ENCODE data around the gene MSRB3.
"Not testable (repeated sequence)": the region's sequence is repeated elsewhere in the genome, so short reads cannot be mapped to it uniquely, and the experiment has no call there.

The MSRB3 gene

DNA sequence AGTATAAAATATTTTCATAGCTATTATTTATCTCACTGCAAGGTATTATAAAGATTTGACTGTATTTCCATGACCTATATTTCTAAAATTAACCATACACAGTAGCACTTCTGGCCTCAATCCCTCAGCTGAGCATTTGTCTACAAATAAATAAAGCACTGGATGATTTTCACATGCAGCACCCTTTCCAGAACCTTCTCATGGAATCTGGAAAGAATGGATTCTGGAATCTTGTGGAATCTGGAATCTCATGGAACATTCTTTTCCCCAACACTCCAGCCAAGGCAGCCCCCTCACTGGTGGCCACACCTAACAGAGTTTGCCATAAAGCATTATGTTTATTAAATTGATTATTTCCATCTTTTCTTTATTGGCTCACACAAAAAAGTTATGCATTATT lies 199.2 kb downstream of the MSRB3 start:
- Histone ChIP-seq H3K9ac (ENCODE audit: low read depth, low read length) (no peak overlapping the region), H3K36me3 (ENCODE audit: insufficient read depth, low read length) (no peaks in the 10 kb centered on the region), H3K4me1 (ENCODE audit: insufficient read depth, low read length) (no peaks in the 10 kb centered on the region), H3K9me3 (ENCODE audit: control insufficient read depth, insufficient read depth, low read length) (peaks cover 2% of the 10 kb centered on the region)

DNA sequence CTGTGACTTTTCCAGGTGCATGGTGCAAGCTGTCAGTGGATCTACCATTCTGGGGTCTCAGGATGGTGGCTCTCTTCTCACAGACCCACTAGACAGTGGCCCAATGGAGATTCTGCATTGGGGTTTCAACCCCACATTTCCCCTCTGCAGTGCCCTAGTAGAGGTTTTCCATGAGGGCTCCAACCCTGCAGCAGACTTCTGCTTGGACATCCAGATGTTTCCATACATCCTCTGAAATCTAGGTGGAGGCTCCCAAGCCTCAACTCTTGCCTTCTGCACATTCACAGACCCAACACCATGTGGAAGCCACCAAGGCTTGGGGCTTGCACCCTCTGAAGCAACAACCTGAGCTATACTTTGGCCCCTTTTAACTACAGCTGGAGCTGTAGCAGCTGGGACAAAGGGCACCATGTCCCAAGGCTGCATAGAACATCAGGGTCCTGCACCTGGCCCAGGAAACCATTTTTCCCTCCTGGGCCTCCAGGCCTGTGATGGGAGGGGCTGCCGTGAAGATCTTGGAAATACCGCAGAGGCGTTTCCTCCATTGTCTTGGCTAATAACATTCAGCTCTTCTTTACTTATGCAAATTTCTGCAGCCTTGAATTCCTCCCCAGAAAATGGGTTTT lies 205.5 kb downstream of the MSRB3 start:
- H3K9me3 ChIP-seq (ENCODE audit: control insufficient read depth, insufficient read depth, low read length): peaks cover 11% of the 10 kb centered on the region
- not testable (repeated sequence) for H3K36me3 ChIP-seq (ENCODE audit: insufficient read depth, low read length); H3K9ac ChIP-seq (ENCODE audit: low read depth, low read length); H3K4me1 ChIP-seq (ENCODE audit: insufficient read depth, low read length)

DNA sequence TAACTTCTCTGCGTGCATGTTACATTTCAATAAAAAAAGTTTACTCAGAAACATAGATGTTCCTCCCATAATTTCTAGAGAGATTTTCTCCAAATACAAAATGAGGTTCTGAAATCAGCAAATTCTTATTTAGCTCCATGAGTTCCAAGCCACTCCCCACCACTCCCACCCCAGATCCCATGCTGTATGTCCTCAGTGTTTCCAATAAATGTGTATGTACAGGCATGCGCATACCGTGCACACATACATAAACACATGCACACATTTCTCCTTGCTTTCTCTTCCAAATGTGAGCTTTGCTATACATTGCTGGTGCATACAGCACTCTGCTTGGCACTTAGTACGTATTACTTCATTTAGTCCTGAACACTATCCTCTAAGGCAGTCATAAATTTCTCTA lies 209.7 kb downstream of the MSRB3 start:
- Histone ChIP-seq H3K9me3 (ENCODE audit: control insufficient read depth, insufficient read depth, low read length) (peaks cover 5% of the 10 kb centered on the region), H3K36me3 (ENCODE audit: insufficient read depth, low read length) (no peaks in the 10 kb centered on the region), H3K9ac (ENCODE audit: low read depth, low read length) (no peak overlapping the region), H3K4me1 (ENCODE audit: insufficient read depth, low read length) (no peaks in the 10 kb centered on the region)

DNA sequence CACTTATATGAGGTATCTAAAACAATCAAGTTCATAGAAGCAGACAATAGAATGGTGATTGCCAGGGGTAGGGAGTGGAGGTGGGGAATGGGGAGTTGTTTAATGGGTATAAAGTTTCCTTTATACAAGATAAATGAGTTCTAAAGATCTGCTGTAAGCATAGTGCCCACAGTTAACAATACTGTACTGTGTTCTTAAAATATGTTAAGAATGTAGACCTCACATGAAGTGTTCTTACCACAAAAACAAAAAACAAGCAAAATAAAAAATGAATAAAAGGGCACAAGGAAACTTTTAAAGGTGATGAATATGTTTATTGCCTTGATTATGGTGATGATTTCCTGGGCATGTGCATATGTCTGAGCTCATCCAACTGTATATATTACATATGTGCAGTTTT lies 211.8 kb downstream of the MSRB3 start:
- no peaks in the 10 kb centered on the region for H3K36me3 ChIP-seq (ENCODE audit: insufficient read depth, low read length)
- no peak overlapping the region for H3K9ac ChIP-seq (ENCODE audit: low read depth, low read length)
- peaks cover 10% of the 10 kb centered on the region for H3K4me1 ChIP-seq (ENCODE audit: insufficient read depth, low read length)
- no peaks in the 10 kb centered on the region; the same call in none of the 2 replicates for H3K9me3 ChIP-seq (ENCODE audit: control insufficient read depth, insufficient read depth, low read length)

DNA sequence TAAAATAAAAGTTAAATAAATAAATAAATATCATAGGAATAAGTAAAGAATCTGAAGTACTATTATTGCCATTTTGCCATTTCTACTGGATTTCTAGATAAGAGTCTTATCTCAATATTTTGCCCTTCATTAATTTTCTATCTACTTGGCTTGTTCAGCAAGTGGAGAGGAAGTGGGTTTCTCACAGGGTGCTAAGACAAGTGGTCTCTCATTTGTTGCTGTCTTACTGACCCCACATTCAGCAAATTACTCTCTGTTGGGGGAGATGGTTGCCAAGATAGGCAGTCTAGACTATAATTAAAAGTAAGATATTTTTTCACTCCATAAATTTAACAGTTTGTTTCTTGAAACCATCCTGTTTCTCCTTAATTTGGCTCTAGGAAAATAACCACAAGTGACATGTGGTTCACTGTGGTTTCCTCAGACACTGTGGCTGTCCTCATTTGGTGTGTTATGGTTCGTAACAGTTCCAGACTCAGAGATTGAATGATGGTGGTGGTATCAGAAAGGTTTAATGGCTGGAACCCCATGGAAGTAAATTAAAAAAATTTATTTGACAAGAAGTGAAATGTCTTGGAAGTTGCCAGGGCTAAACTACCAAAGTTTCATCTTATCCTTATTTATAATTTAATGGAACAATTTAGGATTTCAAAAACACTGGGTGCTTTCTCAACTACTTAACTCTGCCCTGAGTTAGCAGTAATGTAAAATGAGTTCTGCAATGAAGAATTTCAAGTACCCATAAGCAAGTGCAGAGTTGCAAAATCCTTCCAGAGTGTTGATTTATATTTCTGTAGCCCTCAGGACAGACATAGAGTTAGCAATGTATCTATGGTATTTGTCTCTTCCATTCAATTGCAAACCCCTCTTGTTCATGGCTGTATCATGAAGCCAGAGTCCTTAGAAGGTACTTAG lies 214.8 kb downstream of the MSRB3 start:
- Histone ChIP-seq H3K9ac (ENCODE audit: low read depth, low read length) (no peak overlapping the region), H3K9me3 (ENCODE audit: control insufficient read depth, insufficient read depth, low read length) (no peaks in the 10 kb centered on the region), H3K4me1 (ENCODE audit: insufficient read depth, low read length) (peaks cover 13% of the 10 kb centered on the region), H3K36me3 (ENCODE audit: insufficient read depth, low read length) (no peaks in the 10 kb centered on the region)

DNA sequence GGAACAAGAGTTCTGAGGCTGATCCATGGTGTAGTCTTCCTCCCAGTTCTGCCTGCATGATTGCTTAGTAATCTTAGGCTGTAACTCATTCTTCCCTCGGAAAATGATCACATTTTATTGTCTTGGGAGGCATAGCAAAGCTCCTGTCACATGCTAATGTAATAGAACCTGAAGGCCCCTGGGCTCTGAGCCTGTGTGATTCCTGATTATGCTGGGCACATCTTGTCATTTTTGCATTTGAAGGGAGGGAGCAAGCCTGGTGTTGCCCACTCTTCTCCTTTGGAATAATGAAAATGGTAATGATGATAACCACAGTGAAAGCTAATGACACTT lies 215.4 kb downstream of the MSRB3 start:
- H3K36me3 ChIP-seq (ENCODE audit: insufficient read depth, low read length): no peaks in the 10 kb centered on the region
- H3K4me1 ChIP-seq (ENCODE audit: insufficient read depth, low read length): peaks cover 13% of the 10 kb centered on the region
- H3K9me3 ChIP-seq (ENCODE audit: control insufficient read depth, insufficient read depth, low read length): no peaks in the 10 kb centered on the region
- H3K9ac ChIP-seq (ENCODE audit: low read depth, low read length): no peak overlapping the region

DNA sequence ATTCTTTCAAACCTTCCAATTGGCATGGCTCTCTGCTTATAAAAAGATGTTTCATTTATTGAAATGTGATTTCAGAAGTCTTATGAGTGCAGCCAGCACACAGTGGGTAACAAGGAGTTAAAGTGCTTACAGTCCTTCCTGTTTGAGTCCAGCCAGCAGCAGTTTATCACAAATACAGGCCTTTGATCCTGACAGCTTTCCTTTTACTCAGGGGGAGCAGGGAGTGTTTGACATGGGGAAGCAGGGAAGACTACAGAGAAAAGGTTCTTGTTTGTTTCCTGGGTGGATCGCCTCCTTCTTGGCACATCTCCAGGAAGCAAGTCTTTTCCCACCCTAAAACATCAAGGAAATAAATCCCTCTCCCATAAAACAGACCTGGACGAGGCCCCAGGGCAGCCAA lies 216.1 kb downstream of the MSRB3 start:
- H3K9me3 ChIP-seq (ENCODE audit: control insufficient read depth, insufficient read depth, low read length): no peaks in the 10 kb centered on the region
- peaks cover 13% of the 10 kb centered on the region for H3K4me1 ChIP-seq (ENCODE audit: insufficient read depth, low read length)
- H3K9ac ChIP-seq (ENCODE audit: low read depth, low read length): no peak overlapping the region
- H3K36me3 ChIP-seq (ENCODE audit: insufficient read depth, low read length): no peaks in the 10 kb centered on the region

DNA sequence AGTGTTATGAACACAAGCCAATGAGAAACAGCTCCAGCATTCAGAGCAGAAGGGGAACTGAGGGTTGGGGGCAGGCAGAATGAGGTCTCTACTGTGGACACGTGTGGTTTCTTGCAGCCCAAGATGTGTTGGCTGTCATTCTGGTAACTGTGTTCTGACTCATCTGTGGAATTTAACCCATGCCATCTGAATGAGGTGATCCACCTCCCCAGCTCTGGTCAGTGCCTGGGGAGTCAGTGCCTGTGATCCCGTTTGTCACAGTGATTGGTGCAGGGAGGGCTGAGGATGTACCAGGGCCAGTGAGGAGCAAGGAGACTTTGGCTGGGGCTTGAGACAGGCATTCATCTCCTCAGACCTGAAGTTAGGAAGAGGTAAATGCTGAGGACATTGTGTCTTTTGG lies 216.8 kb downstream of the MSRB3 start:
- Histone ChIP-seq H3K9ac (ENCODE audit: low read depth, low read length) (no peak overlapping the region), H3K36me3 (ENCODE audit: insufficient read depth, low read length) (no peaks in the 10 kb centered on the region), H3K9me3 (ENCODE audit: control insufficient read depth, insufficient read depth, low read length) (no peaks in the 10 kb centered on the region), H3K4me1 (ENCODE audit: insufficient read depth, low read length) (peaks cover 13% of the 10 kb centered on the region)

DNA sequence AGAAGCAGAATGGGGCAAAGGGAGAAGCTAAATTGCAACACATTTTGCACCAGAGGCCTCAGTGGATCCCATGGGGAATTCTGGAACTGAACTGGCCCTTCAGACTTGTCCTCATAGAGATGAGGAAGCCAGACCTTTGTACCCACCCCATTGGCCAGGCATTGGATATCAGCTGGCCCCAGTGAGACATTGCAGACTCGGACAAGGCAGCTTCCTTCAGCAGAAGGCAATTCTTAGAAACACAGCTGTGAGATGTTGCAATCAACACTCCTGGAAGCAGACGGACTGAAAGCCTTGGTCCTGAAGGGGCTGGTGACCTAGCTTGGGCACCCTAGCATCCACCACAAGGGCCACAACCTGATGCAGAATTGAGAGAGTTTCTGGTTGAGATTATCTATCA lies 218.1 kb downstream of the MSRB3 start:
- no peak overlapping the region for H3K9ac ChIP-seq (ENCODE audit: low read depth, low read length)
- peaks cover 13% of the 10 kb centered on the region for H3K4me1 ChIP-seq (ENCODE audit: insufficient read depth, low read length)
- H3K9me3 ChIP-seq (ENCODE audit: control insufficient read depth, insufficient read depth, low read length): no peaks in the 10 kb centered on the region
- H3K36me3 ChIP-seq (ENCODE audit: insufficient read depth, low read length): no peaks in the 10 kb centered on the region

DNA sequence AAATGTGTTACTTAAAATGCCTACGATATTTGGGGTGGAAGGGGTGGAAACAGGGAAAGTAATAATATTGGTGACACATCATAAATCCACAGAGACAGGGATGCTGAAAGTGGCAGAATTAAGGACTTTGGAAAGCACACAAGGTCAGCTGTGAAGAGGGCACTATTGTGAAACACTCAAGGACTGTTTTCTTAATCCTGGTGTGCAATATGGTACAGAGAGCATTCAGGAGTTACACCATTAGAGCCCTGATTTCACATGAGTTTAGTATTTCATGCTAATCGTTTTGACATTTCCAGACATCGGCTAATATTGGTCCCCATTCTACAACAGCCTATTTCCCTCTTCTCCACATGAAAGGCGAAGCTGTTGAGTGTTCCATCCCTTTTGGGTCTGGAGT lies 219.2 kb downstream of the MSRB3 start:
- no peak overlapping the region for H3K9ac ChIP-seq (ENCODE audit: low read depth, low read length)
- H3K36me3 ChIP-seq (ENCODE audit: insufficient read depth, low read length): no peaks in the 10 kb centered on the region
- no peaks in the 10 kb centered on the region for H3K9me3 ChIP-seq (ENCODE audit: control insufficient read depth, insufficient read depth, low read length)
- peaks cover 13% of the 10 kb centered on the region for H3K4me1 ChIP-seq (ENCODE audit: insufficient read depth, low read length)

DNA sequence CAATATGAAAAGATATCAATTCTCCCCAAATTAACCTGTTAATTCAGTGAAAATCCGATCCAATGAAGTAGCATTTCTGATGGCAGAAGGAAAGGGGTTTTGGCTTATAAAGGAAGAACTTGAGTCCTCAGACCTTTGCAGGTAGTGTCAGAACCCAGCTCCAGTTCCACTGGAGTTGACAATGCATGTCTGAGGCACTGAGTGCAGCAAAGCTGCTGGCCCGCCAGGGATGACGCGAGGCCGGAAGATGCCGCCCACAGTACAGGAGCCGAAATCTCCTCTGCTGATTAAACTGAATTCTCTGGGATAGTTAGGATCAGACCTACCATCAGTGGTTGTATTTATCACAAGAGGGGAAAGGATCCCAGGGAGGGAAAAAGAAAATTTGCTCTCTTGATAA lies 220.7 kb downstream of the MSRB3 start:
- H3K9me3 ChIP-seq (ENCODE audit: control insufficient read depth, insufficient read depth, low read length): no peaks in the 10 kb centered on the region
- H3K9ac ChIP-seq (ENCODE audit: low read depth, low read length): no peak overlapping the region
- H3K36me3 ChIP-seq (ENCODE audit: insufficient read depth, low read length): no peaks in the 10 kb centered on the region
- peaks cover 7% of the 10 kb centered on the region for H3K4me1 ChIP-seq (ENCODE audit: insufficient read depth, low read length)

DNA sequence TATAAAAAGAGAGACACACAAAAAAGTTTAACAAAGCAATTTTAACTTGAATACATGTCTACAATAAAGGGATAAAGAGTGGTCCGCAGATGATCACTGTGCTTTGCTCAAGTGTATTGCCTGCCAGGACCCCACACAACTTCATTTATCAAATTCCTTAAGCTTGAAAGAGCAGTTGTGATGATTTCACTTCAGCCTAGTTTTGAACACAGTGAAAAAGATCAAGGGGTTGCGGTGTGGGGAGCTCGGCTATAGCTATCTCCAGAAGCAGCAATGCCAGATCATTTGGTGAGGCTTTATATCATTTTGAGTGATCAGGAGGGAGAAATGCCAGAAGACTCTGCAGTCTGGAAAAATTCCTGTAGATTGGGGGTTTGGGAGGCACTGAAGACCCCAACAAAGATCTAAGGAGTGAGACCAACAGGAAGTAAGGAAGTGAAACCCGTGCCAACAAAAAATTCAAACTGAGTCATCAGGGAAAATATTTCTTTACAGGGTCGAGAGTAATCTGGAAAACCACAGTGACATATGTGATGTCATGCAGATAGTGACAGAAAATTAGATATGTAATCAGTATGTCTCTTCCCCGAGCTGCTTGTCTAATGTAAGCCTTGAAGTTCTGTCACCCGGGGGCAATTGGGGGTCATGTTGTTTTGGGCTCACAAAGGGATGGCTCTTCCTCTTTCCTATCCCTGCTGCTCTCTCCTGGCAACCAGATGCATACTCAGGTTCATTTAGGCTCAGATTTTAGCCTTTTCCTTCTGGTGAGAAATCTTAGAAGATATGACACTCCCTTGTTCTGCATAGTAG lies 221.8 kb downstream of the MSRB3 start:
- peaks cover 2% of the 10 kb centered on the region; the same call in 1 of the 2 replicates for H3K4me1 ChIP-seq (ENCODE audit: insufficient read depth, low read length)
- no peak overlapping the region for H3K9ac ChIP-seq (ENCODE audit: low read depth, low read length)
- no peaks in the 10 kb centered on the region for H3K36me3 ChIP-seq (ENCODE audit: insufficient read depth, low read length)
- H3K9me3 ChIP-seq (ENCODE audit: control insufficient read depth, insufficient read depth, low read length): no peaks in the 10 kb centered on the region

DNA sequence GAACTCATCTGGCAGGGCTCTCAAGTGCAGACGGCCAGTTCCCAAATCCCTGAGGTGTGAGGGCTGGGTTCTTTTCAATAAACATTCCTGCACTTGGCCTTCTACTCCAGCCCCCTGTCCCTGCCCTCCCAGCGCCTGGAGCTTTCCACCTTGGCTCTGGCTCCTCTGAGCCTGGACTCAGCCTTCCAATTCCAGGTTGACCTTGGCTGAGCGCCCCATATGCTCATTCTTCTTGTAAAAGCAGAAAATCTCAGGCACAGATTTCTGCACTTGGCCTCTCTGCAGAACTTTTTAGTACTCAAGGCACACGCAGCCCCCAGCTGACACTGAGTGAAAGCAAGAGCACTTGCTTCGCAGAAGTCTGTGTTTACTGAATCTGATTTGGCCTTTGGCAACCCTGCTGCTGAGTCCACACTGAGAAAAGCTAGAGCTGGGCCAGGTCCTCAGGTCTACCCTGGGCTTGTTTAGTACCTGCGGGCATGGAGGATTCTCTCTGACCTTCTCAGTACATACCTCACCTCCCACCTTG lies 222.7 kb downstream of the MSRB3 start:
- Histone ChIP-seq H3K9me3 (ENCODE audit: control insufficient read depth, insufficient read depth, low read length) (no peaks in the 10 kb centered on the region), H3K9ac (ENCODE audit: low read depth, low read length) (no peak overlapping the region), H3K36me3 (ENCODE audit: insufficient read depth, low read length) (no peaks in the 10 kb centered on the region), H3K4me1 (ENCODE audit: insufficient read depth, low read length) (no peaks in the 10 kb centered on the region)

DNA sequence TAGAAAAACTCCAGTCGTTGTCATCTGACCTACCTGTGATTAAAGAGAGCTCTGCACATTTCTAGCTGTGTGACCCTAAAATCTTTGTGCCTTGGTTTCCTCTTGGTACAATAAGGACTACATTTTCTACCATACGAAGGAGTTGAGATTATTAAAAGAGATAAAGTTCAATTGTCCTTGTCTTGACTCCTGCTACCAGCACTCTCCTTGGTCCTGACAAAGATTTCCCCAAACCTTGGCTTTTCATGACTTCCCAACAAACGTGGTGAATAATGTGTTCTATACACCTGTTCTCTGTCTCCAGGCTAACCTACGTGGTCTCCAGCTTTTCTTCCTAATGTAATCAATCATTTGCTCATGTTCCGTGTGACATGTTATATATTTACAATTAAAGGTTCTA lies 223.5 kb downstream of the MSRB3 start:
- no peak overlapping the region for H3K9ac ChIP-seq (ENCODE audit: low read depth, low read length)
- no peaks in the 10 kb centered on the region for H3K36me3 ChIP-seq (ENCODE audit: insufficient read depth, low read length)
- no peaks in the 10 kb centered on the region for H3K9me3 ChIP-seq (ENCODE audit: control insufficient read depth, insufficient read depth, low read length)
- H3K4me1 ChIP-seq (ENCODE audit: insufficient read depth, low read length): no peaks in the 10 kb centered on the region

Data from ES-I3 (cell line).